Measurements from ENCODE around the gene NECTIN3. TPM values are rescaled to one million over a fixed set of nuclear protein-coding genes. Genes with fewer than 3 reads are reported as not detected.

NECTIN3 gene
- total RNA-seq, 1 donor from 2014 or later = 0.68 TPM

GRCh38 chr3:111210003-111210711 lies 138.5 kb downstream of the NECTIN3 start:
- ATAC-seq = no peak

- no peak for ATAC-seq
These were observed 139.4 kb downstream of the NECTIN3 start for GRCh38 chr3:111210866-111211564.

GRCh38 chr3:111212511-111212910 lies 140.9 kb downstream of the NECTIN3 start:
- ATAC-seq = no peak

- no peak for ATAC-seq
These were observed 143.9 kb downstream of the NECTIN3 start for GRCh38 chr3:111215481-111215880.

GRCh38 chr3:111218615-111219014 lies 147.0 kb downstream of the NECTIN3 start:
- ATAC-seq = no peak

GRCh38 chr3:111227216-111227615 lies 155.6 kb downstream of the NECTIN3 start:
- no peak for ATAC-seq

- no peak for ATAC-seq
These were observed 157.7 kb downstream of the NECTIN3 start for GRCh38 chr3:111229301-111229700.

GRCh38 chr3:111236836-111237713 lies 165.5 kb downstream of the NECTIN3 start:
- no peak for ATAC-seq

GRCh38 chr3:111237946-111238345 lies 166.3 kb downstream of the NECTIN3 start:
- no peak for ATAC-seq

- no peak for ATAC-seq
These were observed 167.3 kb downstream of the NECTIN3 start for GRCh38 chr3:111238885-111239284.

GRCh38 chr3:111241960-111242359 lies 170.3 kb downstream of the NECTIN3 start:
- ATAC-seq = no peak

All from esophagus mucosa (tissue), 1 donor.